Esophagus squamous epithelium (tissue), 4 donors: ENCODE measurements around the gene CASP3.

Experiments
- CTCF ChIP-seq, 6 experiments: fragments of 450-650 bp in 4 of 6; fragments of 200-600 bp in 2 of 6; sonication (generic) in 2 of 6; IDR thresholded peaks; one replicate each; pipeline ENCODE4 v1.5.1; 2016 to 2019; ENCODE audit warnings: antibody characterized with exemption in 6 of 6, mild to moderate bottlenecking in 4 of 6, moderate library complexity in 4 of 6
- POLR2A ChIP-seq, 4 donors: fragments of 450-650 bp; IDR thresholded peaks; one replicate each; pipeline ENCODE4 v1.6.1; 2017; ENCODE audit warnings: antibody characterized with exemption in 4 of 4, mild to moderate bottlenecking in 4 of 4, moderate library complexity in 3 of 4

DNA sequence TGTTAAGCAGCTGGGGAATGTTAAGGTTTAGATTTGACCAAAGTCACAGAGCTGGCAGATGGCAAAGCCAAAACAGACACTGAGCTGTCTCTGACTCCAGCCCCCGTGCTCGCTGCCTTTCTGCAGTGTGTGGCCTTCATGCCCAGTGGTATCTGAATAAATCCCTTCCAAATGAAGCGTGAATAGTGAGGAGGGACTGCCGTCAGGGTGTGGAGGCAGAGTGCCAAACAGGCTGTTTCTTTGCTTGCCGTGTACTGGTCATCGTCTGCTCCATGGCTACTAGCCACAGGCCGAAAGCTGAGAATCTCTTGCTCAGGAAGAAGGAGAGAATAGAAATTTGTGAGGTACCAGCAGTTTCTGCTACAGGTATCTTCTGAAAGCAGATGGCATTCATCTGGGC, 20.0 kb upstream of the CASP3 start:
- TF ChIP-seq CTCF (IDR thresholded peaks at IDR 0.05): no peak
- TF ChIP-seq POLR2A (IDR thresholded peaks at IDR 0.05): no peak
